Measurements from ENCODE around the gene LSM11.
"Not testable (repeated sequence)": the region's sequence is repeated elsewhere in the genome, so short reads cannot be mapped to it uniquely, and the experiment has no call there.

DNA sequence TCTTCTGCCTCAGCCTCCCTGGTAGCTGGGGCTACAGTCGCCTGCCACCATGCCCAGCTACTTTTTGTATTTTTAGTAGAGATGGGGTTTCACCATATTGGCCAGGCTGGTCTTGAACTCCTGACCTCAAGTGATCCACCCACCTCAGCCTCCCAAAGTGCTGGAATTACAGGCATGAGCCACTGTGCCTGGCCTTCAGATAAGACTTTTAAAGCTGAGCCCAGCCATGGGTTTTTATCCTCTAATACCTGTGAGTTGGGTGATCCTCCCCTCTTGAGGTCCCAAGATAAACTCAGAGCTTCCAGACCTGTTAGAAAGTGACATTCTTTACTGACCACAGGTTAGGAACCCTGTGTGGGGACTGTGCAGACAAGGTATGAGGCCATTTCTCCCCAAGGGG lies 15.7 kb upstream of the LSM11 start:
- TF ChIP-seq, protein P1, sequence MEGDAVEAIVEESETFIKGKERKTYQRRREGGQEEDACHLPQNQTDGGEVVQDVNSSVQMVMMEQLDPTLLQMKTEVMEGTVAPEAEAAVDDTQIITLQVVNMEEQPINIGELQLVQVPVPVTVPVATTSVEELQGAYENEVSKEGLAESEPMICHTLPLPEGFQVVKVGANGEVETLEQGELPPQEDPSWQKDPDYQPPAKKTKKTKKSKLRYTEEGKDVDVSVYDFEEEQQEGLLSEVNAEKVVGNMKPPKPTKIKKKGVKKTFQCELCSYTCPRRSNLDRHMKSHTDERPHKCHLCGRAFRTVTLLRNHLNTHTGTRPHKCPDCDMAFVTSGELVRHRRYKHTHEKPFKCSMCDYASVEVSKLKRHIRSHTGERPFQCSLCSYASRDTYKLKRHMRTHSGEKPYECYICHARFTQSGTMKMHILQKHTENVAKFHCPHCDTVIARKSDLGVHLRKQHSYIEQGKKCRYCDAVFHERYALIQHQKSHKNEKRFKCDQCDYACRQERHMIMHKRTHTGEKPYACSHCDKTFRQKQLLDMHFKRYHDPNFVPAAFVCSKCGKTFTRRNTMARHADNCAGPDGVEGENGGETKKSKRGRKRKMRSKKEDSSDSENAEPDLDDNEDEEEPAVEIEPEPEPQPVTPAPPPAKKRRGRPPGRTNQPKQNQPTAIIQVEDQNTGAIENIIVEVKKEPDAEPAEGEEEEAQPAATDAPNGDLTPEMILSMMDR (IDR thresholded peaks at IDR 0.05; ENCODE audit: insufficient read depth, low read length) = not testable (repeated sequence)
- TF ChIP-seq POLR2AphosphoS5 (IDR thresholded peaks at IDR 0.05; ENCODE audit: low read depth) = not testable (repeated sequence)
- TF ChIP-seq, protein P2, sequence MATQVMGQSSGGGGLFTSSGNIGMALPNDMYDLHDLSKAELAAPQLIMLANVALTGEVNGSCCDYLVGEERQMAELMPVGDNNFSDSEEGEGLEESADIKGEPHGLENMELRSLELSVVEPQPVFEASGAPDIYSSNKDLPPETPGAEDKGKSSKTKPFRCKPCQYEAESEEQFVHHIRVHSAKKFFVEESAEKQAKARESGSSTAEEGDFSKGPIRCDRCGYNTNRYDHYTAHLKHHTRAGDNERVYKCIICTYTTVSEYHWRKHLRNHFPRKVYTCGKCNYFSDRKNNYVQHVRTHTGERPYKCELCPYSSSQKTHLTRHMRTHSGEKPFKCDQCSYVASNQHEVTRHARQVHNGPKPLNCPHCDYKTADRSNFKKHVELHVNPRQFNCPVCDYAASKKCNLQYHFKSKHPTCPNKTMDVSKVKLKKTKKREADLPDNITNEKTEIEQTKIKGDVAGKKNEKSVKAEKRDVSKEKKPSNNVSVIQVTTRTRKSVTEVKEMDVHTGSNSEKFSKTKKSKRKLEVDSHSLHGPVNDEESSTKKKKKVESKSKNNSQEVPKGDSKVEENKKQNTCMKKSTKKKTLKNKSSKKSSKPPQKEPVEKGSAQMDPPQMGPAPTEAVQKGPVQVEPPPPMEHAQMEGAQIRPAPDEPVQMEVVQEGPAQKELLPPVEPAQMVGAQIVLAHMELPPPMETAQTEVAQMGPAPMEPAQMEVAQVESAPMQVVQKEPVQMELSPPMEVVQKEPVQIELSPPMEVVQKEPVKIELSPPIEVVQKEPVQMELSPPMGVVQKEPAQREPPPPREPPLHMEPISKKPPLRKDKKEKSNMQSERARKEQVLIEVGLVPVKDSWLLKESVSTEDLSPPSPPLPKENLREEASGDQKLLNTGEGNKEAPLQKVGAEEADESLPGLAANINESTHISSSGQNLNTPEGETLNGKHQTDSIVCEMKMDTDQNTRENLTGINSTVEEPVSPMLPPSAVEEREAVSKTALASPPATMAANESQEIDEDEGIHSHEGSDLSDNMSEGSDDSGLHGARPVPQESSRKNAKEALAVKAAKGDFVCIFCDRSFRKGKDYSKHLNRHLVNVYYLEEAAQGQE (IDR thresholded peaks at IDR 0.05; ENCODE audit: insufficient replicate concordance, low read depth) = not testable (repeated sequence)

Data from HL-60 (cell line).